Measurements from ENCODE around the gene TNS3. TPM values are rescaled to one million over a fixed set of nuclear protein-coding genes. Genes with fewer than 3 reads are reported as not detected.

The TNS3 gene
- total RNA-seq, 4 donors from 2014 or later: 27.2 to 110 (median 47.5) TPM

- peak overlapping the region; percentile 64 to 73 for H3K27ac ChIP-seq
- no peaks in the 10 kb centered on the region for H3K27me3 ChIP-seq
- H3K4me3 ChIP-seq: no peak overlapping the region
- H3K9me3 ChIP-seq: no peaks in the 10 kb centered on the region
- intact Hi-C loops (cut with DNase I; ENCODE audit: low total_unique reads): no loop called here
- no peak for TF ChIP-seq CTCF (IDR thresholded peaks at IDR 0.05)
- TF ChIP-seq POLR2A (IDR thresholded peaks at IDR 0.05): no peak
- no peak for DNase-seq
- H3K36me3 ChIP-seq: no peaks in the 10 kb centered on the region
- peaks cover 21 to 30% of the 10 kb centered on the region in 2 donors for H3K4me1 ChIP-seq
Measured at GRCh38 chr7:47498229-47499056, 83.5 kb downstream of the TNS3 start.

- Histone ChIP-seq H3K27me3 (no peaks in the 10 kb centered on the region), H3K4me1 (peaks cover 12 to 27% of the 10 kb centered on the region in 2 donors), H3K4me3 (no peak overlapping the region), H3K36me3 (no peaks in the 10 kb centered on the region), H3K27ac (peak overlapping the region; percentile 64 to 73), H3K9me3 (no peaks in the 10 kb centered on the region)
- DNase-seq: no peak
- intact Hi-C loops (cut with DNase I; ENCODE audit: low total_unique reads): no loop called here
- no peak for TF ChIP-seq CTCF (IDR thresholded peaks at IDR 0.05)
- no peak for TF ChIP-seq POLR2A (IDR thresholded peaks at IDR 0.05)
Measured at GRCh38 chr7:47497367-47498096, 84.4 kb downstream of the TNS3 start.

- no peak overlapping the region for H3K4me3 ChIP-seq
- H3K9me3 ChIP-seq: no peaks in the 10 kb centered on the region
- no peaks in the 10 kb centered on the region for H3K27me3 ChIP-seq
- H3K36me3 ChIP-seq: no peaks in the 10 kb centered on the region
- H3K27ac ChIP-seq: peak overlapping the region; percentile 47 to 73
- no peak for DNase-seq
- TF ChIP-seq CTCF (IDR thresholded peaks at IDR 0.05): no peak
- no peak for TF ChIP-seq POLR2A (IDR thresholded peaks at IDR 0.05)
- intact Hi-C loops (cut with DNase I; ENCODE audit: low total_unique reads): no loop called here
- H3K4me1 ChIP-seq: peaks cover 5 to 22% of the 10 kb centered on the region in 2 donors
Measured at GRCh38 chr7:47496666-47497065, 85.2 kb downstream of the TNS3 start.

- intact Hi-C loops (cut with DNase I; ENCODE audit: low total_unique reads): no loop called here
- Histone ChIP-seq H3K4me3 (no peak overlapping the region), H3K27me3 (no peaks in the 10 kb centered on the region), H3K27ac (peak overlapping the region; percentile 47 to 73), H3K36me3 (no peaks in the 10 kb centered on the region), H3K4me1 (peaks cover 5 to 19% of the 10 kb centered on the region in 2 donors), H3K9me3 (no peaks in the 10 kb centered on the region)
- no peak for DNase-seq
- TF ChIP-seq POLR2A (IDR thresholded peaks at IDR 0.05): no peak
- no peak for TF ChIP-seq CTCF (IDR thresholded peaks at IDR 0.05)
Measured at GRCh38 chr7:47496056-47496665, 85.8 kb downstream of the TNS3 start.

All from uterus (tissue), 4 donors.